ENCODE results near the gene SANBR.

The SANBR gene

GRCh38 chr2:61089797-61090196 is 24.1 kb downstream of the SANBR start:
- H2AFZ ChIP-seq (ENCODE audit: low read length, unreplicated experiment), result no peak overlapping the region
- no peak overlapping the region for H3K4me3 ChIP-seq (ENCODE audit: low read depth, low read length)
- no peaks in the 10 kb centered on the region for H3K27me3 ChIP-seq (ENCODE audit: insufficient read depth, low read length)
- H3K36me3 ChIP-seq (ENCODE audit: insufficient read depth, low read length), result peaks cover 13% of the 10 kb centered on the region; the same call in 1 of the 2 replicates
- H3K27ac ChIP-seq (ENCODE audit: low read depth, low read length), result no peak overlapping the region
- no peaks in the 10 kb centered on the region for H3K79me2 ChIP-seq (ENCODE audit: control insufficient read depth, insufficient read depth, low read length, unreplicated experiment)
- no peaks in the 10 kb centered on the region for H3K4me1 ChIP-seq (ENCODE audit: control insufficient read depth, insufficient read depth, low read length, unreplicated experiment)

GRCh38 chr2:61090386-61090921 is 24.8 kb downstream of the SANBR start:
- H3K27me3 ChIP-seq (ENCODE audit: insufficient read depth, low read length), result no peaks in the 10 kb centered on the region
- H3K4me1 ChIP-seq (ENCODE audit: control insufficient read depth, insufficient read depth, low read length, unreplicated experiment), result no peaks in the 10 kb centered on the region
- H2AFZ ChIP-seq (ENCODE audit: low read length, unreplicated experiment), result no peak overlapping the region
- H3K36me3 ChIP-seq (ENCODE audit: insufficient read depth, low read length), result 0 out of 2 replicates have a peak, but pooled peaks cover 13% of the 10 kb centered on the region
- no peaks in the 10 kb centered on the region for H3K79me2 ChIP-seq (ENCODE audit: control insufficient read depth, insufficient read depth, low read length, unreplicated experiment)
- no peak overlapping the region for H3K27ac ChIP-seq (ENCODE audit: low read depth, low read length)
- H3K4me3 ChIP-seq (ENCODE audit: low read depth, low read length), result no peak overlapping the region

- H3K4me1 ChIP-seq (ENCODE audit: control insufficient read depth, insufficient read depth, low read length, unreplicated experiment), result no peaks in the 10 kb centered on the region
- H3K27me3 ChIP-seq (ENCODE audit: insufficient read depth, low read length), result no peaks in the 10 kb centered on the region
- no peak overlapping the region for H3K27ac ChIP-seq (ENCODE audit: low read depth, low read length)
- no peak overlapping the region for H3K4me3 ChIP-seq (ENCODE audit: low read depth, low read length)
- no peak overlapping the region for H2AFZ ChIP-seq (ENCODE audit: low read length, unreplicated experiment)
- H3K36me3 ChIP-seq (ENCODE audit: insufficient read depth, low read length), result 0 out of 2 replicates have a peak, but pooled peaks cover 13% of the 10 kb centered on the region
- no peaks in the 10 kb centered on the region for H3K79me2 ChIP-seq (ENCODE audit: control insufficient read depth, insufficient read depth, low read length, unreplicated experiment)
Measured at GRCh38 chr2:61091485-61091884, 25.8 kb downstream of the SANBR start.

- Histone ChIP-seq H3K4me3 (ENCODE audit: low read depth, low read length) (no peak overlapping the region), H3K27me3 (ENCODE audit: insufficient read depth, low read length) (no peaks in the 10 kb centered on the region), H3K79me2 (ENCODE audit: control insufficient read depth, insufficient read depth, low read length, unreplicated experiment) (no peaks in the 10 kb centered on the region), H2AFZ (ENCODE audit: low read length, unreplicated experiment) (no peak overlapping the region), H3K27ac (ENCODE audit: low read depth, low read length) (no peak overlapping the region), H3K4me1 (ENCODE audit: control insufficient read depth, insufficient read depth, low read length, unreplicated experiment) (no peaks in the 10 kb centered on the region), H3K36me3 (ENCODE audit: insufficient read depth, low read length) (0 out of 2 replicates have a peak, but pooled peaks cover 3% of the 10 kb centered on the region)
Measured at GRCh38 chr2:61096438-61096837, 30.8 kb downstream of the SANBR start.

- Histone ChIP-seq H3K4me3 (ENCODE audit: low read depth, low read length) (no peak overlapping the region), H3K27ac (ENCODE audit: low read depth, low read length) (no peak overlapping the region), H3K27me3 (ENCODE audit: insufficient read depth, low read length) (no peaks in the 10 kb centered on the region), H3K36me3 (ENCODE audit: insufficient read depth, low read length) (peaks cover 3% of the 10 kb centered on the region; the same call in 1 of the 2 replicates), H3K79me2 (ENCODE audit: control insufficient read depth, insufficient read depth, low read length, unreplicated experiment) (no peaks in the 10 kb centered on the region), H3K4me1 (ENCODE audit: control insufficient read depth, insufficient read depth, low read length, unreplicated experiment) (no peaks in the 10 kb centered on the region), H2AFZ (ENCODE audit: low read length, unreplicated experiment) (no peak overlapping the region)
Measured at GRCh38 chr2:61100801-61101200, 35.1 kb downstream of the SANBR start.

GRCh38 chr2:61109291-61109690 is 43.6 kb downstream of the SANBR start:
- H3K36me3 ChIP-seq (ENCODE audit: insufficient read depth, low read length), result peaks cover 27% of the 10 kb centered on the region
- no peaks in the 10 kb centered on the region for H3K27me3 ChIP-seq (ENCODE audit: insufficient read depth, low read length)
- H3K4me1 ChIP-seq (ENCODE audit: control insufficient read depth, insufficient read depth, low read length, unreplicated experiment), result peaks cover 6% of the 10 kb centered on the region
- no peak overlapping the region for H3K4me3 ChIP-seq (ENCODE audit: low read depth, low read length)
- no peaks in the 10 kb centered on the region for H3K79me2 ChIP-seq (ENCODE audit: control insufficient read depth, insufficient read depth, low read length, unreplicated experiment)
- no peak overlapping the region for H3K27ac ChIP-seq (ENCODE audit: low read depth, low read length)
- no peak overlapping the region for H2AFZ ChIP-seq (ENCODE audit: low read length, unreplicated experiment)

GRCh38 chr2:61111708-61112107 is 46.0 kb downstream of the SANBR start:
- Histone ChIP-seq H2AFZ (ENCODE audit: low read length, unreplicated experiment) (no peak overlapping the region), H3K27me3 (ENCODE audit: insufficient read depth, low read length) (no peaks in the 10 kb centered on the region), H3K4me1 (ENCODE audit: control insufficient read depth, insufficient read depth, low read length, unreplicated experiment) (peaks cover 6% of the 10 kb centered on the region), H3K36me3 (ENCODE audit: insufficient read depth, low read length) (peaks cover 28% of the 10 kb centered on the region), H3K4me3 (ENCODE audit: low read depth, low read length) (no peak overlapping the region), H3K79me2 (ENCODE audit: control insufficient read depth, insufficient read depth, low read length, unreplicated experiment) (no peaks in the 10 kb centered on the region), H3K27ac (ENCODE audit: low read depth, low read length) (no peak overlapping the region)

GRCh38 chr2:61114147-61114546 is 48.5 kb downstream of the SANBR start:
- H3K79me2 ChIP-seq (ENCODE audit: control insufficient read depth, insufficient read depth, low read length, unreplicated experiment), result no peaks in the 10 kb centered on the region
- H3K4me1 ChIP-seq (ENCODE audit: control insufficient read depth, insufficient read depth, low read length, unreplicated experiment), result no peaks in the 10 kb centered on the region
- no peaks in the 10 kb centered on the region for H3K27me3 ChIP-seq (ENCODE audit: insufficient read depth, low read length)
- no peak overlapping the region for H3K4me3 ChIP-seq (ENCODE audit: low read depth, low read length)
- peaks cover 43% of the 10 kb centered on the region for H3K36me3 ChIP-seq (ENCODE audit: insufficient read depth, low read length)
- H3K27ac ChIP-seq (ENCODE audit: low read depth, low read length), result no peak overlapping the region
- no peak overlapping the region for H2AFZ ChIP-seq (ENCODE audit: low read length, unreplicated experiment)
